Hematopoietic multipotent progenitor cell treated with erythropoietin and hydrocortisone succinate and interleukin-3 and kit ligand, for 4 days (in vitro differentiated cells): ENCODE data around the gene LPA.
"Not testable (repeated sequence)": the region's sequence is repeated elsewhere in the genome, so short reads cannot be mapped to it uniquely, and the experiment has no call there.

Experiments
- DNase-seq: peaks from one replicate; pipeline ENCODE4 v3.0.0-alpha.2; 2015

LPA gene

GRCh38 chr6:160659562-160659961, 4.5 kb downstream of the LPA start:
- DNase-seq: no peak

GRCh38 chr6:160634706-160635105, 29.4 kb downstream of the LPA start:
- no peak for DNase-seq

GRCh38 chr6:160595838-160596832, 67.9 kb downstream of the LPA start:
- DNase-seq: no peak

- not testable (repeated sequence) for DNase-seq
These were observed 68.8 kb downstream of the LPA start for GRCh38 chr6:160595297-160595696.

GRCh38 chr6:160586374-160586773, 77.7 kb downstream of the LPA start:
- no peak for DNase-seq

DNA sequence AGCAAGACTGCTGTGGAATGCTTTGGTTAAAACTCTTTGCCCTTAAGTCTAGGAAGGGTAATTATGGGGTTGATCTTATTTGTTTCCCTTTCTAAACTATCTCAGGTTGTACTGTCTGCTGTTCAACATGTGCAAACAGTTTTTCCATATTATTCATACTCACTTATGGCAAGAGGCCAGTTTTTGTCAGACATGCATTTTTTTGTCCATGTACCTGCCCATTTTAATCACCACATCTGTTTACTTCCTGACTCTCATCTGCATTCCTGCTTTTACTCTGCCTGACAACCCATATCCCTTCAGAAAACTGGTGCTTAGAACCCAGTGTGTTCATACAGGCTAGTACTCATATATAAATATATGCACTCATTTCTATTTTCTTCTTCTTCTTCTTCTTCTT, 80.3 kb downstream of the LPA start:
- DNase-seq: no peak

DNA sequence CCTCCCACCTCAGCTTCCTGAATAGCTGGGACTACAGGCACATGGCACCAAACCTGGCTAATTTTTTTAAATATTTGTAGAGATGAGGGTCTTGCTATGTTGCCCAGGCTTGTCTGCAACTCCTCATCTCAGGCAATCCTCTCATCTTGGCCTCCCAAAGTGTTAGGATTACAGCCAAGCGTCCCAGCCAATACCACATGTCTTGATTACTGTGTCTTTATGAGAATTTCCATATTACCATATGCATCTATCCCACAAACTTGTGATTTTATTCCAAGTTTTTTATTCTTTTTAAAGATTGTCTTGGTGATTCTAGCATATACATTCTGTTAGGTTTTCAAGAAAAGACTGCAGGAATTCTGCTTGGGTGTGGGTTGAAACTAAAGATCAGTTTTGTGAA, 82.7 kb downstream of the LPA start:
- no peak for DNase-seq

GRCh38 chr6:160578515-160578914, 85.6 kb downstream of the LPA start:
- DNase-seq: not testable (repeated sequence)

DNA sequence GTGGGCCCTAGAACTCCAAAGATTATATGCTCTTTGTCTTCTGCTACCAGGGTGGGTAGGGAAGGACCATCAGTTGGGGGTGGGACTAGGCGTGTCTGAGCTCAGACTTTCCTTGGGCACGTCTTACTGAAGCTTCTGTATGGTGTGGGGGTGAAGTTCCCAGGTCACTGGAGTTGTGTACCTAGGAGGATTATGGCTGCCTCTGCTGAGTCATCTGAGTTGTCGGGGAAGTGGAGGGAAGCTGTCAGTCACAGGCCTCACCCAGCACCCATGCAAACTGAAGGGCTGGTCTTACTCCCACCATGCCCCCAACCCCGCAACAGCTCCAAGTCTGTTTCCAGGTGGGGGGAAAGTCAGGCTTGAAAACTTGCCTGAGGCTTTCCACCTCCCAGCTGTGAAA, 90.1 kb downstream of the LPA start:
- DNase-seq: no peak

DNA sequence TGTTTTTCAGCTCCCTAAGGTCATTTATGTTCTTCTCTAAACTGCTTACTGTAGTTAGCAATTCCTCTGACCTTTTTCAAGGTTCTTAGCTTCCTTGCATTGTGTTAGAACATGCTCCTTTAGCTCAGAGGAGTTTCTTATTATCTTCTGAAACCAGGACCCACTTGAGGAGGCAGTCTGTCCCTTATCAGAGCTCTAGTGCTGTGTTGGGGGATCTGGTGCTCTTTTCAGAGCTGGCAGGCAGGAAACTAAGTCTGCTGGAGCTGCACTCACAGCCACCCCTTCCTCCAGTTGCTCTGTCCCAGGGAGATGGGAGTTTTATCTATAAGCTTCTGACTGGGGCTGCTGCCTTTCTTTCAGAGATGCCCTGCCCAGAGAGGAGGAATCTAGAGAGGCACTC, 92.9 kb downstream of the LPA start:
- DNase-seq: peak; percentile 12

- DNase-seq: no peak
These were observed 119.3 kb downstream of the LPA start for GRCh38 chr6:160544802-160545201.

DNA sequence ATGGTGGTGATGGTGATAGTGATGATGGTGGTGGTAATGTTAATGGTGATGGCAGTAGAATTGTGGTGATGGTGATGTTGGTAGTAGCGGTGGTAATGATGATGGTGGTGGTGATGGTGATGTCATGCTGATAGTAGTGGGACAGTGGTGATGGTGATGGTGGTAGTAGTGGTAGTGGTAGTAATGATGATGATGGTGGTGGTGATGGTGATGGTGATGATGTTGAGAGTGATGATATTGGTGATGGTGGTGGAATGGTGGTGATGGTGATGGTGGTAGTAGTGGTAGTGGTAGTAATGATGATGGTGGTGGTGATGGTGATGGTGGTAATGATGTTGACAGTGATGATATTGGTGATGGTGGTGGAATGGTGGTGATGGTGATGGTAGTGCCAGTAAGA, 128.8 kb downstream of the LPA start:
- DNase-seq: no peak

DNA sequence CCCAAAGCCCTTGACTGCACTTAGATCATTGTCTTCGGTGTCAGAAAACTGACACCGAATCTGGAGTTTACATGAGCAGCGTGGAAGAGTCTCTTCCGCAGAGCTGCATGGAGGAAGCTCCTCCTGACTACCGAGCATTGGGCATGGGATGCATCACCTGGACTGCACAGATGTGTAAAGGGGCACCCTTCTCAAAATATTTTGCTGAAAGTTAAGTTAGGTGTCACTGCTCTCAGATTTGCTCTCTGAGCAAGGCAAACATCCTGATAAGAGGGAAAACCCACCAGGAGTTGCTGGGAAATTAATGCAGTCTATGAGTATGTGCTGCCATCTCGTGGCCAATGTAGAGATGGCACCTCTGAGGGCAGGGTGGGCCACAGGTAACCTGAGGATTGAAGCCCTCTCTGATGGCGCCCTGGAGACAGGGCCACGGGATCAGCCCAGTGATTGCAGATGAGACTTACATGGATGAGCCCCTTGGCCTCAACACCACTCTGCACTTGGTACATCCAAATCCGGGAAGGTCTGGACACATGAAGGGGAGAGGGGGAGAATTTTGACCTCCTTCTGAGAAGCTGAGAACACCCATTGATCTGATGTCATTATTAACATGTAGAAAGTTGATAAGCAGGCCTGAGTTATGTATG, 129.9 kb downstream of the LPA start:
- DNase-seq: peak; percentile 47

DNA sequence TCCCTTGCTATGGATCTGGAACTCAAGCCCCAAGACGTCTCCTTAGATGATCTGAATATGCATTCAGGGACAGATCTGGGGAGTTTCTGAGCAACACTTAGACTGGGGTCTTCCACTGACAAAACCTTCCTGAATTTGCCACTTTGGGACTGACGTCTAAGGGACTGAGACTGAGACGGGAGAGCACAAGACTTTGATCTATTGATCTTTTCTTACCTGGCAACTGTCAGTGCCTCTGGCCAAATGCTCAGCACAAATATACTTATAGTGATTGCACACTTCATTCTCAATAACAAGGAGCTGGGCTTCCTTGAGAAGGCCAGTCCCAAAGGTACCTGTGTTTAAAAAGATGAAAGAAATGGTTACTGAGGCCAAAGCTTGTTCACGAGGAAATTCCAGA, 131.8 kb downstream of the LPA start:
- DNase-seq: no peak

GRCh38 chr6:160531826-160532225, 132.2 kb downstream of the LPA start:
- DNase-seq: no peak

DNA sequence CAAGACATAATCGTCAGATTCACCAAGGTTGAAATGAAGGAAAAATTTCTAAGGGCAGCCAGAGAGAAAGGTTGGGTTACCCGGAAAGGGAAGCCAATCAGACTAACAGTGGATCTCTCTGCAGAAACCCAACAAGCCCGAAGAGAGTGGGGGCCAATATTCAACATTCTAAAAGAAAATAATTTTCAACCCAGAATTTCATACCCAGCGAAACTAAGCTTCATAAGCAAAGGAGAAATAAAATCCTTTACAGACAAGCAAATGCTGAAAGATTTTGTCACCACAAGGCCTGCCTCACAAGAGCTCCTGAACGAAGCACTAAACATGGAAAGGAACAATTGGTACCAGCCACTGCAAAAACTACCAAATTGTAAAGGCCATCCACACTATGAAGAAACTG, 134.6 kb downstream of the LPA start:
- DNase-seq: not testable (repeated sequence)

GRCh38 chr6:160523223-160523622, 140.9 kb downstream of the LPA start:
- no peak for DNase-seq

- peak; percentile 73 for DNase-seq
These were observed 143.8 kb downstream of the LPA start for GRCh38 chr6:160520043-160520904.

- DNase-seq: no peak
These were observed 144.5 kb downstream of the LPA start for GRCh38 chr6:160519603-160520042.

- DNase-seq: no peak
These were observed 144.9 kb downstream of the LPA start for GRCh38 chr6:160519133-160519532.

DNA sequence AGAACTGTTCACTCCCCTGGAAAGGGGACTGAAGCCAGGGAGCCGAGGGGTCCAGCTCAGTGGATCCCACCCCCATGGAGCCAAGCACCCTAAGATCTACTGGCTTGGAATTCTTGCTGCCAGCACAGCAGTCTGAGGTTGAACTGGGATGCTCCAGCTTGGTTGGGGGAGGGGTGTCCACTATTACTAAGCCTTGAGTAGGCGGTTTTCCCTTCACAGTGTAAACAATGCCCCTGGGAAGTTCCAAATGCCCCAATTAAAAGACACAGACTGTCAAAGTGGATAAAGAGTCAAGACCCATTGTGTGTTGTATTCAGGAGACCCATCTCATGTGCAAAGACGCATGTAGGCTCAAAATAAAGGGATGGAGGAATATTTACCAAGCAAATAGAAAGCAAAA, 150.2 kb downstream of the LPA start:
- no peak for DNase-seq

GRCh38 chr6:160510976-160511617, 153.0 kb downstream of the LPA start:
- no peak for DNase-seq

- DNase-seq: peak; percentile 12
These were observed 153.9 kb downstream of the LPA start for GRCh38 chr6:160510199-160510598.
